Panc1 (cell line): ENCODE data around the gene SIGLEC11. TPM values are rescaled to one million over a fixed set of nuclear protein-coding genes. Genes with fewer than 3 reads are reported as not detected.

Source experiments
- ATAC-seq: fragments of 200-7000 bp; cut with Tn5 transposase; 2 replicates; pipeline ENCODE4 v1.9.1; 2020; ENCODE audit warnings: mild to moderate bottlenecking, moderate library complexity
- BruUV-seq: library from RNA; stranded (reverse); fragments of 400-500 nt; replicated peaks from 2 replicates; lab custom pipeline; 2021; lab: Mats Ljungman, UMichigan
- CTCF ChIA-PET: fragments of 300-600 bp; sonication (Branson Sonifier 250); formaldehyde crosslinking; loops from one replicate; lab custom pipeline; 2022; ENCODE audit warnings: antibody characterized with exemption; lab: Charles Lee
- POLR2A ChIA-PET: fragments of 300-600 bp; sonication (Branson Sonifier 250); formaldehyde crosslinking; loops from one replicate; lab custom pipeline; 2022; ENCODE audit warnings: antibody characterized with exemption; lab: Charles Lee
- DNase-seq: peaks from one replicate; pipeline ENCODE4 v3.0.0-alpha.2; 2010; ENCODE audit warnings: low read depth, low spot score
- H3K27ac ChIP-seq: 2 replicates; pipeline ENCODE4 v1.5.1; 2011; ENCODE audit warnings: mild to moderate bottlenecking, low read length, inconsistent platforms
- H3K27me3 ChIP-seq: fragments of 200-500 bp; sonication (Bioruptor generic); 2 replicates; pipeline ENCODE4 v1.6.0; 2014; ENCODE audit warnings: low read length, inconsistent platforms; ENCODE audit not compliant: control insufficient read depth, insufficient read depth
- H3K36me3 ChIP-seq: fragments of 200-500 bp; sonication (Bioruptor generic); 2 replicates; pipeline ENCODE4 v1.5.1; 2014; ENCODE audit warnings: inconsistent platforms, mild to moderate bottlenecking, low read length, moderate library complexity; ENCODE audit not compliant: control insufficient read depth, insufficient read depth
- H3K4me1 ChIP-seq: 2 replicates; pipeline ENCODE4 v1.5.1; 2011; ENCODE audit warnings: inconsistent platforms, mild to moderate bottlenecking, low read length, moderate library complexity; ENCODE audit not compliant: control insufficient read depth, insufficient read depth
- H3K4me3 ChIP-seq, 2 experiments: 2 replicates each; pipeline ENCODE4 v1.5.1; 2011 to 2012; ENCODE audit warnings: low read depth in 2 of 2, low read length in 2 of 2, mild to moderate bottlenecking in 2 of 2, inconsistent platforms in 1 of 2, moderate library complexity in 1 of 2
- H3K9me3 ChIP-seq: fragments of 200-500 bp; sonication (Bioruptor generic); 2 replicates; pipeline ENCODE4 v1.5.1; 2014; ENCODE audit warnings: low read depth, mild to moderate bottlenecking, inconsistent platforms, low read length, moderate library complexity; ENCODE audit not compliant: control insufficient read depth, insufficient read depth
- POLR2AphosphoS5 ChIP-seq: IDR thresholded peaks from 2 replicates; pipeline ENCODE4 v1.6.1; 2012; ENCODE audit warnings: mild to moderate bottlenecking, low read depth, low read length, moderate library complexity
- SIN3A ChIP-seq: IDR thresholded peaks from 2 replicates; pipeline ENCODE4 v1.6.1; 2012; ENCODE audit warnings: low read depth, mild to moderate bottlenecking, low read length, moderate library complexity, borderline replicate concordance; ENCODE audit not compliant: insufficient read depth
- TCF7L2 ChIP-seq: IDR thresholded peaks from 2 replicates; pipeline ENCODE4 v1.6.1; 2011; ENCODE audit warnings: mild to moderate bottlenecking, low read depth, low read length, inconsistent platforms
- in situ Hi-C: cut with HindIII; loops from 2 replicates; pipeline ENCODE4 v1.10.0; 2016; ENCODE audit warnings: low sequenced_read_pairs, low pct_unique_long_range_greater_than_20kb
- intact Hi-C: fragments of 100-400 bp; cut with micrococcal nuclease; formaldehyde crosslinking; loops from one replicate; pipeline ENCODE4 v1.10.0; 2022; ENCODE audit not compliant: unreplicated experiment
- total RNA-seq: library from RNA; stranded (reverse); gene quantifications from one replicate; pipeline ENCODE4 v1.2.1, GENCODE V29; 2021; ENCODE audit not compliant: unreplicated experiment
- TF ChIP-seq, protein P1 (sequence below), 2 experiments: IDR thresholded peaks; 2 replicates each; pipeline ENCODE4 v1.6.1; 2011 to 2012; ENCODE audit warnings: low read depth in 2 of 2, control low read depth in 1 of 2, low read length in 1 of 2, mild to moderate bottlenecking in 1 of 2, moderate library complexity in 1 of 2; ENCODE audit not compliant: insufficient read depth in 1 of 2
- TF ChIP-seq, protein P2 (sequence below): fragments of 450-650 bp; IDR thresholded peaks from 2 replicates; pipeline ENCODE4 v1.5.1; 2017; ENCODE audit warnings: mild to moderate bottlenecking

Gene SIGLEC11
- total RNA-seq, 1 experiment from 2014 or later, result not detected

DNA sequence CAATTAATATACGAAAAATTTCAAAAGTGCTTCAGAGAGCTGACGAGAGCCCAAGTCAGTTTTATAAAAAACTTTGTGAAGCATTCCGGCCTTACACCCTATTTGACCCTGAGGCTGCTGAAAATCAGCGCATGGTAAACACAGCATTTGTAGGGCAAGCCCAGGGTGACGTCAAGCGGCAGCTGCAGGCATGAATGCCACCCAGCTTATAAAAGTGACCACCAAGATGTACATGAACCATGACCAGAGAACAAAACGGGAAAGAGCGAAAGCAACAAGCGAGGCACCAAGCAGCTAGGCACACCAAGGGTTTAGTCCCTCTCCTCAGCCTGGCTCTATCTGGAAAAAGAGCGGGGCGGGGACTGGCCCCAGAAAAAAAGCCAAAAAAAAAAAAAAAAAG lies 6.0 kb downstream of the SIGLEC11 start:
- no TSS peak for BruUV-seq
- POLR2A ChIA-PET, result no interaction called here
- H3K4me1 ChIP-seq, result no peaks in the 10 kb centered on the region

DNA sequence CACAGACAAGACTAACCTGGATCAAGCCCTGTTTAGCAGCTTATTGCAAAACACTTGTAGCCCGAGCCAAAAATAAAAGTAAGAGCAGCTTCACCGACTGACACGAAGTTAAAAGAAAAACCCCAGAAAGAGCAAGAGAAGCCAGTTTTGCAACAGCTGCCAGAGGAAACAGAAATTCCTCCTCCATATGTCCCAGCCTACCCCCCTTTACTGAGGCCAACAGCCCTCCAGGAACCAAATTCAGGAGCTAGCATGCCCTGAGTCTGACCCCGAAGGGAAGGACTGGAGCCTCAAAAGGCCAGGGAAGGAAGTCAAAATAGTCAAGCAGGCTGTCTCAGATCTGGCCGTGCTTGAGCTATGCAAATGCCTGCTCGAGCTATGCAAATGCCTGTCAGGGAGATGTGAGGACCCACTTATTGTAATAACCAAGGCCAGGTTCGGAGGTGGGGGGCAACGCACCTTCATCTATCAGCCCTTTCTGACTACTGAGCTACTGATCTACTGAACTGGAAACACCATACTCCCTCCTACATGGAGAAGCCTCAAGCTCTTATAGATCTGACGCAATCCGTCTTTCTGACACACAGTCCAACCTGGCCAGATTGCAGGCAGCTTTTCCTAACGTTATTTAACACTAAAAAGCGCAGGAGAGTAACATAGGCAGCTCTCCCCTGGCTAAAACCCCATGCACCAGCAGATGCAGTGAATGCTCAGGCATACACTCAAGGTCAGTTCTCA lies 6.7 kb downstream of the SIGLEC11 start:
- ChIA-PET POLR2A (no interaction called here), CTCF (no interaction called here)
- Histone ChIP-seq H3K36me3 (no peaks in the 10 kb centered on the region), H3K27ac (no peak overlapping the region), H3K4me1 (no peaks in the 10 kb centered on the region), H3K27me3 (no peaks in the 10 kb centered on the region), H3K9me3 (no peaks in the 10 kb centered on the region), H3K4me3 (no peak overlapping the region)
- in situ Hi-C loops (no loop called here), intact Hi-C loops (no loop called here)
- ATAC-seq (no peak), DNase-seq (no peak)
- TF ChIP-seq POLR2AphosphoS5, result no peak
- TF ChIP-seq SIN3A, result no peak
- no peak for TF ChIP-seq TCF7L2
- TF ChIP-seq, protein P1, sequence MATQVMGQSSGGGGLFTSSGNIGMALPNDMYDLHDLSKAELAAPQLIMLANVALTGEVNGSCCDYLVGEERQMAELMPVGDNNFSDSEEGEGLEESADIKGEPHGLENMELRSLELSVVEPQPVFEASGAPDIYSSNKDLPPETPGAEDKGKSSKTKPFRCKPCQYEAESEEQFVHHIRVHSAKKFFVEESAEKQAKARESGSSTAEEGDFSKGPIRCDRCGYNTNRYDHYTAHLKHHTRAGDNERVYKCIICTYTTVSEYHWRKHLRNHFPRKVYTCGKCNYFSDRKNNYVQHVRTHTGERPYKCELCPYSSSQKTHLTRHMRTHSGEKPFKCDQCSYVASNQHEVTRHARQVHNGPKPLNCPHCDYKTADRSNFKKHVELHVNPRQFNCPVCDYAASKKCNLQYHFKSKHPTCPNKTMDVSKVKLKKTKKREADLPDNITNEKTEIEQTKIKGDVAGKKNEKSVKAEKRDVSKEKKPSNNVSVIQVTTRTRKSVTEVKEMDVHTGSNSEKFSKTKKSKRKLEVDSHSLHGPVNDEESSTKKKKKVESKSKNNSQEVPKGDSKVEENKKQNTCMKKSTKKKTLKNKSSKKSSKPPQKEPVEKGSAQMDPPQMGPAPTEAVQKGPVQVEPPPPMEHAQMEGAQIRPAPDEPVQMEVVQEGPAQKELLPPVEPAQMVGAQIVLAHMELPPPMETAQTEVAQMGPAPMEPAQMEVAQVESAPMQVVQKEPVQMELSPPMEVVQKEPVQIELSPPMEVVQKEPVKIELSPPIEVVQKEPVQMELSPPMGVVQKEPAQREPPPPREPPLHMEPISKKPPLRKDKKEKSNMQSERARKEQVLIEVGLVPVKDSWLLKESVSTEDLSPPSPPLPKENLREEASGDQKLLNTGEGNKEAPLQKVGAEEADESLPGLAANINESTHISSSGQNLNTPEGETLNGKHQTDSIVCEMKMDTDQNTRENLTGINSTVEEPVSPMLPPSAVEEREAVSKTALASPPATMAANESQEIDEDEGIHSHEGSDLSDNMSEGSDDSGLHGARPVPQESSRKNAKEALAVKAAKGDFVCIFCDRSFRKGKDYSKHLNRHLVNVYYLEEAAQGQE (IDR thresholded peaks at IDR 0.05; ENCODE audit: insufficient read depth in 1 of 2, low read depth in 2 of 2, low read length in 1 of 2), result no peak
- TF ChIP-seq, protein P2, sequence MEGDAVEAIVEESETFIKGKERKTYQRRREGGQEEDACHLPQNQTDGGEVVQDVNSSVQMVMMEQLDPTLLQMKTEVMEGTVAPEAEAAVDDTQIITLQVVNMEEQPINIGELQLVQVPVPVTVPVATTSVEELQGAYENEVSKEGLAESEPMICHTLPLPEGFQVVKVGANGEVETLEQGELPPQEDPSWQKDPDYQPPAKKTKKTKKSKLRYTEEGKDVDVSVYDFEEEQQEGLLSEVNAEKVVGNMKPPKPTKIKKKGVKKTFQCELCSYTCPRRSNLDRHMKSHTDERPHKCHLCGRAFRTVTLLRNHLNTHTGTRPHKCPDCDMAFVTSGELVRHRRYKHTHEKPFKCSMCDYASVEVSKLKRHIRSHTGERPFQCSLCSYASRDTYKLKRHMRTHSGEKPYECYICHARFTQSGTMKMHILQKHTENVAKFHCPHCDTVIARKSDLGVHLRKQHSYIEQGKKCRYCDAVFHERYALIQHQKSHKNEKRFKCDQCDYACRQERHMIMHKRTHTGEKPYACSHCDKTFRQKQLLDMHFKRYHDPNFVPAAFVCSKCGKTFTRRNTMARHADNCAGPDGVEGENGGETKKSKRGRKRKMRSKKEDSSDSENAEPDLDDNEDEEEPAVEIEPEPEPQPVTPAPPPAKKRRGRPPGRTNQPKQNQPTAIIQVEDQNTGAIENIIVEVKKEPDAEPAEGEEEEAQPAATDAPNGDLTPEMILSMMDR, result no peak
- BruUV-seq, result no TSS peak

More for the DNA sequence above, 6.0 kb downstream of the SIGLEC11 start:
- no peaks in the 10 kb centered on the region for H3K27me3 ChIP-seq
- DNase-seq, result no peak
- ATAC-seq, result no peak
- H3K36me3 ChIP-seq, result no peaks in the 10 kb centered on the region
- H3K9me3 ChIP-seq, result no peaks in the 10 kb centered on the region
- H3K27ac ChIP-seq, result no peak overlapping the region
- no peak overlapping the region for H3K4me3 ChIP-seq
- CTCF ChIA-PET, result no interaction called here
- TF ChIP-seq, protein P1 (IDR thresholded peaks at IDR 0.05; ENCODE audit: insufficient read depth in 1 of 2, low read depth in 2 of 2, low read length in 1 of 2), result no peak
- TF ChIP-seq, protein P2, result no peak
- TF ChIP-seq SIN3A, result no peak
- no peak for TF ChIP-seq TCF7L2
- TF ChIP-seq POLR2AphosphoS5, result no peak
- in situ Hi-C loops, result no loop called here
- intact Hi-C loops, result no loop called here
